ENCODE measurements around the gene SETBP1.

The SETBP1 gene

GRCh38 chr18:44850001-44850400 is 169.3 kb downstream of the SETBP1 start:
- DNase-seq = no peak

- DNase-seq = no peak
These were observed 171.4 kb downstream of the SETBP1 start for GRCh38 chr18:44851856-44852621.

- no peak for DNase-seq
These were observed 172.1 kb downstream of the SETBP1 start for GRCh38 chr18:44852818-44853217.

- no peak for DNase-seq
These were observed 172.7 kb downstream of the SETBP1 start for GRCh38 chr18:44853430-44853829.

GRCh38 chr18:44855681-44856080 is 175.0 kb downstream of the SETBP1 start:
- DNase-seq = no peak

GRCh38 chr18:44856157-44856556 is 175.5 kb downstream of the SETBP1 start:
- no peak for DNase-seq

- DNase-seq = no peak
These were observed 176.4 kb downstream of the SETBP1 start for GRCh38 chr18:44857081-44857480.

GRCh38 chr18:44857744-44858491 is 177.2 kb downstream of the SETBP1 start:
- DNase-seq = no peak

- DNase-seq = no peak
These were observed 178.6 kb downstream of the SETBP1 start for GRCh38 chr18:44859263-44859662.

GRCh38 chr18:44859751-44860439 is 179.2 kb downstream of the SETBP1 start:
- DNase-seq = no peak

- DNase-seq = no peak
These were observed 181.4 kb downstream of the SETBP1 start for GRCh38 chr18:44862112-44862511.

- no peak for DNase-seq
These were observed 185.4 kb downstream of the SETBP1 start for GRCh38 chr18:44866103-44866502.

- no peak for DNase-seq
These were observed 188.8 kb downstream of the SETBP1 start for GRCh38 chr18:44869533-44869932.

- no peak for DNase-seq
These were observed 190.2 kb downstream of the SETBP1 start for GRCh38 chr18:44870631-44871502.

- DNase-seq = no peak
These were observed 191.1 kb downstream of the SETBP1 start for GRCh38 chr18:44871771-44872170.

- no peak for DNase-seq
These were observed 195.3 kb downstream of the SETBP1 start for GRCh38 chr18:44876024-44876423.

GRCh38 chr18:44876755-44877154 is 196.1 kb downstream of the SETBP1 start:
- DNase-seq = no peak

- no peak for DNase-seq
These were observed 197.6 kb downstream of the SETBP1 start for GRCh38 chr18:44878335-44878734.

- DNase-seq = no peak
These were observed 199.5 kb downstream of the SETBP1 start for GRCh38 chr18:44880170-44880569.

GRCh38 chr18:44881461-44882162 is 200.9 kb downstream of the SETBP1 start:
- no peak for DNase-seq

GRCh38 chr18:44882163-44882868 is 201.6 kb downstream of the SETBP1 start:
- no peak for DNase-seq

Measured in GF-D8 (cell line).